Suprapubic skin (tissue), 3 donors: ENCODE data around the gene PDGFB.

ENCODE experiments used
- POLR2AphosphoS5 ChIP-seq, 3 donors: sonication (generic); formaldehyde crosslinking; IDR thresholded peaks; one replicate each; pipeline ENCODE4 v1.6.1; 2017; ENCODE audit warnings: antibody characterized with exemption in 3 of 3
- TF ChIP-seq, protein P1 (sequence below), 2 donors: fragments of 200-600 bp in 1 of 2; fragments of 450-650 bp in 1 of 2; sonication (generic) in 1 of 2; IDR thresholded peaks; one replicate each; pipeline ENCODE4 v1.5.1; 2016 to 2019; ENCODE audit warnings: antibody characterized with exemption in 2 of 2, mild to moderate bottlenecking in 1 of 2, moderate library complexity in 1 of 2

GRCh38 chr22:39254122-39254521 is 9.3 kb upstream of the PDGFB start:
- TF ChIP-seq, protein P1, sequence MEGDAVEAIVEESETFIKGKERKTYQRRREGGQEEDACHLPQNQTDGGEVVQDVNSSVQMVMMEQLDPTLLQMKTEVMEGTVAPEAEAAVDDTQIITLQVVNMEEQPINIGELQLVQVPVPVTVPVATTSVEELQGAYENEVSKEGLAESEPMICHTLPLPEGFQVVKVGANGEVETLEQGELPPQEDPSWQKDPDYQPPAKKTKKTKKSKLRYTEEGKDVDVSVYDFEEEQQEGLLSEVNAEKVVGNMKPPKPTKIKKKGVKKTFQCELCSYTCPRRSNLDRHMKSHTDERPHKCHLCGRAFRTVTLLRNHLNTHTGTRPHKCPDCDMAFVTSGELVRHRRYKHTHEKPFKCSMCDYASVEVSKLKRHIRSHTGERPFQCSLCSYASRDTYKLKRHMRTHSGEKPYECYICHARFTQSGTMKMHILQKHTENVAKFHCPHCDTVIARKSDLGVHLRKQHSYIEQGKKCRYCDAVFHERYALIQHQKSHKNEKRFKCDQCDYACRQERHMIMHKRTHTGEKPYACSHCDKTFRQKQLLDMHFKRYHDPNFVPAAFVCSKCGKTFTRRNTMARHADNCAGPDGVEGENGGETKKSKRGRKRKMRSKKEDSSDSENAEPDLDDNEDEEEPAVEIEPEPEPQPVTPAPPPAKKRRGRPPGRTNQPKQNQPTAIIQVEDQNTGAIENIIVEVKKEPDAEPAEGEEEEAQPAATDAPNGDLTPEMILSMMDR (IDR thresholded peaks at IDR 0.05), result no peak
- TF ChIP-seq POLR2AphosphoS5 (IDR thresholded peaks at IDR 0.05), result no peak
